ENCODE data around the gene SLC1A6. TPM values are rescaled to one million over a fixed set of nuclear protein-coding genes. Genes with fewer than 3 reads are reported as not detected.

The SLC1A6 gene
- not detected in 2 replicates for polyA plus RNA-seq (2012; rRNA removed)
- polyA plus RNA-seq (2012; cell fraction: cytosol; rRNA removed) = not detected in 2 replicates
- not detected in 2 replicates for polyA plus RNA-seq (2012; cell fraction: nucleus; rRNA removed)

DNA sequence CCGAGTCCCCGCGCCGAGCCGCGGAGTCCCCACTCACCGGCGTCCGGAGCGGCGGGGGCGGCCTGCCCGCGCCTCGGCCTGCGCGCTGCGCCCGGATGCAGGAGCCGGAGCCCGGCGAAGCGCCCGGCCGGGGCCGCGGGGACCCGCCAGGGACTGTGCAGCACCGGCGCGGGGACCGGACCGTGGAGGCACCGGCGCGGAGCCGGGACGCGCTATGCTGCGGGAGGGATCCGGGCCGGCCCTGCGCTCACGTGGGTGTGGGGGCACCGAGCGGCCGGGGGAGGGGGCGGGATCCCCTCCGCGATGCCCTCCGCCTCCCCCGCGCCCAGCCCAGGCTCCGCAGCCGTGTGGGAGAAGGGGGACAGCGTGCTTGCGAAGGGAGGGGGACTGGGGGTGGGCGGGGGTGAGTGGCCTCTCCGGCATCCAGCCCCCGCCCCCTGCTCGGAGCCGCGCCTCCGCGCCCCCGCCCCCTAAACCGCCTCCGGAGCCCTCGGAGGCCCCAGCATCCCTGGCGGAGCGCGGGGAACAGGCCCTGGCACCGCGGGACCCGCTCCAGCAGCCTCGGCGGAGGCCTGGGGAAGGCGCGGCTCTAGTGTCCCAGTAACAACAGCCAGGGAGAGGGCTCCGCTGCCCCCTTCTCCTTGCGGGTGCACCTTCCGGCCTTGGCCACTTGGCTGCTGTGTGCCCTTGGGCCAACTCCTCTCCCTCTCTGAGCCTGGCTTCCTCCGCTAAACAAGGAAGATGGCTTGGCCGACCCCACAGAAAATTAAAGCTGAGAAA, at the start of gene SLC1A6:
Gene SLC1A6 (minus strand): TSS at position 389 of the 780 bp plus-strand sequence. CDS start 6,954 bp downstream, outside the sequence.
- POLR2A ChIA-PET = no interaction called here
- no peak within 1 kb of the TSS for H3K27ac ChIP-seq (ENCODE audit: low read depth in 2 of 2, low read length in 1 of 2)
- TF ChIP-seq MXI1 (IDR thresholded peaks at IDR 0.05; ENCODE audit: low read depth, low read length) = no peak
- TF ChIP-seq FOXM1 (IDR thresholded peaks at IDR 0.05; ENCODE audit: low read depth) = no peak
- TF ChIP-seq, protein P1, sequence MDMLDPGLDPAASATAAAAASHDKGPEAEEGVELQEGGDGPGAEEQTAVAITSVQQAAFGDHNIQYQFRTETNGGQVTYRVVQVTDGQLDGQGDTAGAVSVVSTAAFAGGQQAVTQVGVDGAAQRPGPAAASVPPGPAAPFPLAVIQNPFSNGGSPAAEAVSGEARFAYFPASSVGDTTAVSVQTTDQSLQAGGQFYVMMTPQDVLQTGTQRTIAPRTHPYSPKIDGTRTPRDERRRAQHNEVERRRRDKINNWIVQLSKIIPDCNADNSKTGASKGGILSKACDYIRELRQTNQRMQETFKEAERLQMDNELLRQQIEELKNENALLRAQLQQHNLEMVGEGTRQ (IDR thresholded peaks at IDR 0.05; ENCODE audit: borderline replicate concordance, low read depth, low read length) = no peak
- TF ChIP-seq, protein P2, sequence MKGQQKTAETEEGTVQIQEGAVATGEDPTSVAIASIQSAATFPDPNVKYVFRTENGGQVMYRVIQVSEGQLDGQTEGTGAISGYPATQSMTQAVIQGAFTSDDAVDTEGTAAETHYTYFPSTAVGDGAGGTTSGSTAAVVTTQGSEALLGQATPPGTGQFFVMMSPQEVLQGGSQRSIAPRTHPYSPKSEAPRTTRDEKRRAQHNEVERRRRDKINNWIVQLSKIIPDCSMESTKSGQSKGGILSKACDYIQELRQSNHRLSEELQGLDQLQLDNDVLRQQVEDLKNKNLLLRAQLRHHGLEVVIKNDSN (IDR thresholded peaks at IDR 0.05; ENCODE audit: borderline replicate concordance, low read depth) = no peak
- no peak for TF ChIP-seq NFIC (IDR thresholded peaks at IDR 0.05; ENCODE audit: borderline replicate concordance)
- no peak within 1 kb of the TSS for H2AFZ ChIP-seq (ENCODE audit: low read depth)
- no peaks in the 10 kb centered on the region for H3K79me2 ChIP-seq (ENCODE audit: insufficient read depth)
- H3K4me3 ChIP-seq (ENCODE audit: low read depth in 2 of 2, low read length in 1 of 2) = no peak within 1 kb of the TSS
- H3K27me3 ChIP-seq (ENCODE audit: insufficient read depth) = peaks cover 59% of the 10 kb centered on the region
- DNase-seq = peak; percentile 28
- no peaks in the 10 kb centered on the region for H3K36me3 ChIP-seq (replicated peaks in 1 of 2; ENCODE audit: control insufficient read depth in 1 of 2, insufficient read depth in 2 of 2, low read length in 1 of 2)
- H3K9me3 ChIP-seq = no peaks in the 10 kb centered on the region
- H3K4me2 ChIP-seq = no peak within 1 kb of the TSS
- H3K9ac ChIP-seq = no peak within 1 kb of the TSS
- WGBS (ENCODE audit: low lambda C conversion rate) = 11% methylated on average over 16 of the region's 84 CpGs
- CTCF ChIA-PET = no interaction called here
- H4K20me1 ChIP-seq (ENCODE audit: insufficient read depth) = no peaks in the 10 kb centered on the region
- no peaks in the 10 kb centered on the region for H3F3A ChIP-seq (replicated peaks; ENCODE audit: insufficient read depth)
- no peaks in the 10 kb centered on the region for H3K9me2 ChIP-seq
- H3K4me1 ChIP-seq (ENCODE audit: control insufficient read depth in 1 of 2, insufficient read depth in 2 of 2, low read depth in 1 of 2, low read length in 1 of 2) = no peaks in the 10 kb centered on the region

DNA sequence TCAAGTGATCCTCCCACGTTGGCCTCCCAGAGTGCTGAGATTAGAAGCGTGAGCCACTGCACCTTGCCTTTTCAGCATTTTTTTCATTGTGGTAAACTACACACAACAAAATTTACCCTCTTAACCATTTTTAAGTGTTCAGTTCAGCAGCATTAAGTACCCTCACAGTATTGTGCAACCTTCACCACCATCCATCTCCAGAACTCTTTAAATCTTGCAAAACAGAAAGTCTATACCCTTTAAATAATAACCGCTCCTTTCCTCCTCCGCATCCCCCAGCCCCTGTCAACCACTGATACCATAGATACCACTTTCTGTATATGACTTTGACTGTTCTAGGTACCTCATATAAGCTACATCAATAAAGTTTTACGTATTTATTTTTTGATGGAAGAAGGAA, 48.8 kb upstream of the SLC1A6 start:
- H3K9me3 ChIP-seq = no peaks in the 10 kb centered on the region
- ChIA-PET CTCF (no interaction called here), POLR2A (no interaction called here)
- H3K36me3 ChIP-seq (replicated peaks in 1 of 2; ENCODE audit: control insufficient read depth in 1 of 2, insufficient read depth in 2 of 2, low read length in 1 of 2) = no peaks in the 10 kb centered on the region
- WGBS (ENCODE audit: low lambda C conversion rate) = 19% methylated on average over 5 of the region's 5 CpGs
- TF ChIP-seq NRF1 (IDR thresholded peaks at IDR 0.05; ENCODE audit: low read depth, low read length) (no peak), RFX5 (IDR thresholded peaks at IDR 0.05; ENCODE audit: low read length) (no peak), EP300 (IDR thresholded peaks at IDR 0.05; ENCODE audit: borderline replicate concordance in 1 of 2, low read depth in 1 of 2, low read length in 1 of 2) (no peak), TAF1 (IDR thresholded peaks at IDR 0.05; ENCODE audit: borderline replicate concordance, low read depth, low read length) (no peak), JUND (IDR thresholded peaks at IDR 0.05) (no peak), SIN3A (IDR thresholded peaks at IDR 0.05; ENCODE audit: borderline replicate concordance, low read depth, low read length) (no peak), CHD2 (IDR thresholded peaks at IDR 0.05; ENCODE audit: low read length, partially characterized antibody) (no peak), YY1 (IDR thresholded peaks at IDR 0.05; ENCODE audit: low read depth) (no peak), ELF1 (IDR thresholded peaks at IDR 0.05) (no peak), FOXJ3 (CRISPR knock-in tag; IDR thresholded peaks at IDR 0.05) (no peak), RAD21 (IDR thresholded peaks at IDR 0.05; ENCODE audit: low read length) (no peak), GABPA (IDR thresholded peaks at IDR 0.05; ENCODE audit: low read depth) (no peak)
- TF ChIP-seq, protein P3, sequence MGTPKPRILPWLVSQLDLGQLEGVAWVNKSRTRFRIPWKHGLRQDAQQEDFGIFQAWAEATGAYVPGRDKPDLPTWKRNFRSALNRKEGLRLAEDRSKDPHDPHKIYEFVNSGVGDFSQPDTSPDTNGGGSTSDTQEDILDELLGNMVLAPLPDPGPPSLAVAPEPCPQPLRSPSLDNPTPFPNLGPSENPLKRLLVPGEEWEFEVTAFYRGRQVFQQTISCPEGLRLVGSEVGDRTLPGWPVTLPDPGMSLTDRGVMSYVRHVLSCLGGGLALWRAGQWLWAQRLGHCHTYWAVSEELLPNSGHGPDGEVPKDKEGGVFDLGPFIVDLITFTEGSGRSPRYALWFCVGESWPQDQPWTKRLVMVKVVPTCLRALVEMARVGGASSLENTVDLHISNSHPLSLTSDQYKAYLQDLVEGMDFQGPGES (IDR thresholded peaks at IDR 0.05; ENCODE audit: low read depth, low read length) = no peak
- TF ChIP-seq, protein P1 (IDR thresholded peaks at IDR 0.05; ENCODE audit: borderline replicate concordance, low read depth, low read length) = no peak
- TF ChIP-seq, protein P4, sequence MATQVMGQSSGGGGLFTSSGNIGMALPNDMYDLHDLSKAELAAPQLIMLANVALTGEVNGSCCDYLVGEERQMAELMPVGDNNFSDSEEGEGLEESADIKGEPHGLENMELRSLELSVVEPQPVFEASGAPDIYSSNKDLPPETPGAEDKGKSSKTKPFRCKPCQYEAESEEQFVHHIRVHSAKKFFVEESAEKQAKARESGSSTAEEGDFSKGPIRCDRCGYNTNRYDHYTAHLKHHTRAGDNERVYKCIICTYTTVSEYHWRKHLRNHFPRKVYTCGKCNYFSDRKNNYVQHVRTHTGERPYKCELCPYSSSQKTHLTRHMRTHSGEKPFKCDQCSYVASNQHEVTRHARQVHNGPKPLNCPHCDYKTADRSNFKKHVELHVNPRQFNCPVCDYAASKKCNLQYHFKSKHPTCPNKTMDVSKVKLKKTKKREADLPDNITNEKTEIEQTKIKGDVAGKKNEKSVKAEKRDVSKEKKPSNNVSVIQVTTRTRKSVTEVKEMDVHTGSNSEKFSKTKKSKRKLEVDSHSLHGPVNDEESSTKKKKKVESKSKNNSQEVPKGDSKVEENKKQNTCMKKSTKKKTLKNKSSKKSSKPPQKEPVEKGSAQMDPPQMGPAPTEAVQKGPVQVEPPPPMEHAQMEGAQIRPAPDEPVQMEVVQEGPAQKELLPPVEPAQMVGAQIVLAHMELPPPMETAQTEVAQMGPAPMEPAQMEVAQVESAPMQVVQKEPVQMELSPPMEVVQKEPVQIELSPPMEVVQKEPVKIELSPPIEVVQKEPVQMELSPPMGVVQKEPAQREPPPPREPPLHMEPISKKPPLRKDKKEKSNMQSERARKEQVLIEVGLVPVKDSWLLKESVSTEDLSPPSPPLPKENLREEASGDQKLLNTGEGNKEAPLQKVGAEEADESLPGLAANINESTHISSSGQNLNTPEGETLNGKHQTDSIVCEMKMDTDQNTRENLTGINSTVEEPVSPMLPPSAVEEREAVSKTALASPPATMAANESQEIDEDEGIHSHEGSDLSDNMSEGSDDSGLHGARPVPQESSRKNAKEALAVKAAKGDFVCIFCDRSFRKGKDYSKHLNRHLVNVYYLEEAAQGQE (IDR thresholded peaks at IDR 0.05; ENCODE audit: low read depth, low read length) = no peak
- H3K27me3 ChIP-seq (ENCODE audit: insufficient read depth) = peaks cover 19% of the 10 kb centered on the region; the same call in 1 of the 2 replicates
- H4K20me1 ChIP-seq (ENCODE audit: insufficient read depth) = no peaks in the 10 kb centered on the region
- DNase-seq = no peak
- no peak overlapping the region for H3K9ac ChIP-seq
- H3K4me3 ChIP-seq (ENCODE audit: low read depth in 2 of 2, low read length in 1 of 2) = no peak overlapping the region
- no peaks in the 10 kb centered on the region for H3K79me2 ChIP-seq (ENCODE audit: insufficient read depth)
- no peak overlapping the region for H3K4me2 ChIP-seq
- H3F3A ChIP-seq (replicated peaks; ENCODE audit: insufficient read depth) = no peaks in the 10 kb centered on the region
- no peak overlapping the region for H3K27ac ChIP-seq (ENCODE audit: low read depth in 2 of 2, low read length in 1 of 2)
- no peaks in the 10 kb centered on the region for H3K4me1 ChIP-seq (ENCODE audit: control insufficient read depth in 1 of 2, insufficient read depth in 2 of 2, low read depth in 1 of 2, low read length in 1 of 2)
- no peak overlapping the region for H2AFZ ChIP-seq (ENCODE audit: low read depth)
- no peaks in the 10 kb centered on the region for H3K9me2 ChIP-seq

Measured in SK-N-SH (cell line).